T-helper 2 cell treated with Interferon-gamma antibody and Interleukin-4, amounts not matched to agents 100 ng/mL and 5 ng/mL, for 36 hours (primary cell): ENCODE results near the gene IL1B. TPM values are rescaled to one million over a fixed set of nuclear protein-coding genes. Genes with fewer than 3 reads are reported as not detected.

Experiments used
- intact Hi-C: fragments of 100-400 bp; cut with micrococcal nuclease; formaldehyde crosslinking; loops from one replicate; pipeline ENCODE4 v1.15.1; 2023
- total RNA-seq: library from RNA; stranded (reverse); gene quantifications from 2 replicates; pipeline ENCODE4 v1.2.3, GENCODE V29; 2022

Gene IL1B
- total RNA-seq, 1 donor from 2014 or later = not detected

DNA sequence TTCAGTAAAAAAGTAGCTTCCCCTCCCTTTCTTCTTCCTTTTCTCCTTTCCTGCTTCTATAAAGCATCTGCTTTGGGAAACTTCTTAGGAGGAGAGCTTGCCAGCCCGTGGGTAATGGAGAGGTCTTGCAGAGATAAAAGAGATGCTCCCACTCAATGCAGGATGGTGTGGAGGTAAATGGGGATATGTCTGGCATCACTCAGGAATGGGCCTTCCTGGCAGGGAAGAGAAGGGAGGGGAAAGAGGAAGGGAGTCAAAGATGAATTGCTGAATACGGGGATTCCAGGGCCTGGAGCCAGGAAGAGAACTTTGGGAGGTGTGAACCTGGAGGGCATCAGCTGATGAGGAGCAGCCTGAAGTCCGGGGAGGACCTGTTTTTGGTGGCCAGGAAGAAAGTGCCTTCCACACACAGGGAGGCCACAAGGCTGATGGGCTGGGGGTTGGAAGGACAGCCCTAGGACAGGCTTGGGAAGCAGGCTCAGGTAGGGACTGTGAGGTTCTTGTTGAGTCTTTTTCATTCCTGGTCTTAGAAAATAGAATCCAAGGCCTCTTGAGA lies 25.2 kb downstream of the IL1B start:
- intact Hi-C loops = no loop called here

GRCh38 chr2:112809112-112809511 lies 27.5 kb downstream of the IL1B start:
- intact Hi-C loops = no loop called here

GRCh38 chr2:112807233-112807807 lies 29.3 kb downstream of the IL1B start:
- intact Hi-C loops = no loop called here

GRCh38 chr2:112805542-112805941 lies 31.0 kb downstream of the IL1B start:
- intact Hi-C loops = no loop called here

DNA sequence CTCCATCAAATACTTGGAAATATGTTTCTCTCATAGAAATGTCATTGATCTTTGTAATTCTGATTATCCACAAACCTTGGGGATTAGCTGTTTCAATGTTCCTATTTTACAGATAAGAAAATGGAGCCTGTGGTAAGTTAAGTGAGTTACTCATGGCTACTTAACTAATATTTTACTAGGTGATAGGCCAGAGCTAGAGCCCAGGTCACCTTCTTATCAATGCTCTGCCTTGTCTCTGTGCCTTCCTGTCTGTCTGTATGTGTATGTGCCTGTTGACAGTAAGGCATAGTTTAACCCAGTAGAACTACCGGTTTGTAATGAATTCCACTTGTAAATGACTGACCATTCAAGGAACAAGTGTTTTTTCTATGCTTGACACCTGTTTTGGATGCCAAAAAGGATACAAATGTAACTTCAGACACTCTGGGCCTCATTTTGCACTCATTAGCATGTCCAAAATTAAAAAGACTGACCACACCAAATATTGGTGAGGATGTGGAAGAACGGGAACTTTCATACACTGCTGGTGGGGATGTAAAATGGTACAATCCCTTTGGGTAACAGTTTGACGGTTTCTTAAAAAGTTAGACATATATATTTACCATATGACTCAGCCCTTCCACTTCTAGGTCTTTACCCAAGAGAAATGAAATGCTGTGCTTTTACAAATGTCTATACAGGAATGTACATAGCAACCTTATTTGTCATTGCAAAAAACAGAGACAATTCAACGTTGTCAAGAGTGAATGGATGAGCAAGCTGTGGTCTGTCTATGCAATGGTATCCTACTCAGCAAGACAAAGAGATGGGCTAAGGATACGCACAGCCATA lies 32.7 kb downstream of the IL1B start:
- intact Hi-C loops = no loop called here

GRCh38 chr2:112800881-112801583 lies 35.5 kb downstream of the IL1B start:
- intact Hi-C loops = no loop called here

DNA sequence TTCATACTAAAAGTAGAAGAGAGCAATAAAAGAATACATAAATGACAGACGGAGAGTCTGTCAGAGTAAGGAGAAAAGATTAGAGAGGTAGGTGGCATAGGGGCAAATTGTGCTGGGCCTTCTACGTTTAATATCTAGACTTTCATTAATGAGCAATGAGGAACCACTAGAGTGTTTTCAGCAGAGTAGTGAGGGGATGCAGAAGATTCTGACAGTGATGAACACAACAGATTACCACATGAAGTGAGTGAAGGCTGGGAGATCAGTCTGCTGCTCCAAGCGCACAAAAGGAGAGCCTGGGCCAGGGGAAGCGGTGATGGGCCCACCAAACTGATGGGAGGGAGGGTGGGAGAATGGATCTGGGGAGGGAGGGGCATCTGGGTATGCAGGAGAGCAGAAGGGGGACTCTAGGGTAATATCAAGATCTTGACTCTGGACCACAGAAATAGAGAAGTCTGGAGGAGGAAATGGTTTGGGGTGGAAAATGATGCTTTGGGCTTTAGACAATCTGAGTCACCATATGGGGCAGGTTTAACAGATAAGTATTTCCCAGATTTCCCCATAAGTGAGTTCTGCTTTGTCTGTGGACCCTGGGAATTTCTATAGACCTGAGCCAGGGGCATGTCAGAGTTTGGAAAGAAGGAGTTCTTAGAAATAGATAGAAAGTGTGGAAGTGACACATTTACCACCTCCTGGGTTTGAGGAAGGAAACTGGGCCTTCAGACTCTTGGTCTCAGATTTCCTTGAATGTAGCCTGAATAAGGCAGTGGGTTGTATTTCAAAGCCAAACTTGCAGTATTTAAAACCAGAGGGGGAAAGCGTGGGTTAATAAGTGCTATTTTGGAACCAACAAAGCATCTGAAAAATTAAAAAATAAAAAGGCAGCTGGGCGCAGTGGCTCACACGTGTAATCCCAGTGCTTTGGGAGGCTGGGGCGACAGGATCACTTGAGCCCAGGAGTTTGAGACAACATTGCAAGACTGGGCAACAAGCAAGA lies 37.3 kb downstream of the IL1B start:
- intact Hi-C loops = no loop called here

DNA sequence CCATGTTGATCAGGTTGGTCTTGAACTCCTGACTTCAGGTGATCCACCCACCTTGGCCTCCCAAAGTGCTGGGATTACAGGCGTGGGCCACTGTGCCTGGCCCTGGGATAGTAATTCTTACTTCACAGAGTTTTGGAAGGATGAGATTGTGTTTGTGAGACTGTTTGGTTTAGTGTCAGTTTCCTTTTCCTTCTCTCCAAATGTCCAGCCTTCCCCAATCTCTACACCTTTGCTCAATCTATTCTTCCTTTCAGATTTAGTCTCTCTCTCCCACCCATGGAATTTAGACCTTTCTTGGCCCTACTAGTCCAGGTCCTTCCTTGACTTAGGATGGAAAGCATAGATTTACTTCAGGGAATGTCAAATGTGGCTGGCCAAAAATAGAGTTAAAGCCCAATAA lies 40.1 kb downstream of the IL1B start:
- intact Hi-C loops = no loop called here

GRCh38 chr2:112795774-112796173 lies 40.8 kb downstream of the IL1B start:
- intact Hi-C loops = no loop called here

DNA sequence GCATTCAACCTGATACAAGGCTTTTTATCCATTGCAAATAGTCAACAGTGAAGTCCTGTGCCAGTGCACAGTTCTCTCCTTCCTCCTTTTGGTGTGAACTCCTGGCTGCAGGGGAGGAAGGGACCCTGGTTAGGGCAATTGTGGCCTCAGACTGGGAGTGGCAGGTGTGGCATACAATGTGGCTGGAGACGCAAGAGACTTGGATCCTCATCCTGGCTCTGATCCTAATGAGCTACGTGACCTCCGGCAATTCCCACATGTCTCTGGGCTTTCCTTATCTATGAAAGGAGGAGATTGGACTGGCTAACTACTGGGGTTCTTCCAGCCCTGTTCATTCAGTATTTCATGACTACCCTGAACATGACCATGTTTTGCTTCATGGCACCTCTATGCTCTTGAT lies 41.7 kb downstream of the IL1B start:
- intact Hi-C loops = no loop called here

- intact Hi-C loops = no loop called here
Measured at GRCh38 chr2:112794131-112794733, 42.3 kb downstream of the IL1B start.

DNA sequence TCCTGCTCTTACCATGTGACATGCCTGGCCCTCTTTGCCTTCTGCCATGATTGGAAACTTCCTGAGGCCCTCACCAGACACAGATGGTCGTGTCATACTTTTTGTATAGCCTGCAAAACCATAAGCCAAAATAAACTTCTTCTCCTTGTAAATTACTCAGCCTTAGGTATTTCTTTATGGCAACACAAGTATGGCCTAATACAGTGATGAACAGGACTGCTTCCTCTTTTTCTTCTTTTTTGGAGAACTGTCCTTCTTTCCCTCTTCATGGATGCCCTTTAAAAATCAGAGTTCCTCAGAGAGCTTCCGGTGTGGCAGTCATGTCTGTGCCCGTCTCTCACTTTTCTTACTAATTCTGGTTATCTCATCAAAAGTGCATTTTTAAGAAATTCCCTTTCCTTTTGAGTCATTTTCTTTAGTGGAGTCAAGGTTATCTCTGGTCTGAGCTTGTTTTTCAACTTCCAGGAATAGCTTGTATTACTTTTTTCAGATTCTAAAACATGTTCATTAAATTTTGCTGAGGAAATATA lies 43.1 kb downstream of the IL1B start:
- intact Hi-C loops = no loop called here

GRCh38 chr2:112792419-112792818 lies 44.2 kb downstream of the IL1B start:
- intact Hi-C loops = no loop called here

GRCh38 chr2:112791693-112792230 lies 44.8 kb downstream of the IL1B start:
- intact Hi-C loops = no loop called here

DNA sequence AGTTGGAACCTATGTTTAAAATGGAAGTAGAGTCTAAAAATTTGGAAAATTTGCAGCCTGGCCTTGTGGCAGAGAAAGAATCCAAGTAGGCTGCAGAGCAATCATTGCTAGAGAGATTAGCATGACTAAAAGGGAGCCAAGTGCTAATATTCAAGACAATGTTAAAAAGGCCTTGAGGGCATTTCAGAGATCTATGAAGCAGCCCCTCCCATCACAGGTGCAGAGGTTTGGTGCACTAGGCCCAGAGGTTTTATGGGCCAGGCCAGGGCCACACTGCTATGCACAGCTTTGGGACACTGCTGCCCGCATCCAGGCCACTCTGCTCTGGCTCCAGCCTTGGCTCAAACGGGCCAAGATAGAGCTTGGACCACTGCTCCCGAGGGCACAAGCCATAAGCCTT lies 45.6 kb downstream of the IL1B start:
- intact Hi-C loops = no loop called here

GRCh38 chr2:112790305-112790704 lies 46.3 kb downstream of the IL1B start:
- intact Hi-C loops = no loop called here

- intact Hi-C loops = no loop called here
Measured at GRCh38 chr2:112789186-112789585, 47.4 kb downstream of the IL1B start.

DNA sequence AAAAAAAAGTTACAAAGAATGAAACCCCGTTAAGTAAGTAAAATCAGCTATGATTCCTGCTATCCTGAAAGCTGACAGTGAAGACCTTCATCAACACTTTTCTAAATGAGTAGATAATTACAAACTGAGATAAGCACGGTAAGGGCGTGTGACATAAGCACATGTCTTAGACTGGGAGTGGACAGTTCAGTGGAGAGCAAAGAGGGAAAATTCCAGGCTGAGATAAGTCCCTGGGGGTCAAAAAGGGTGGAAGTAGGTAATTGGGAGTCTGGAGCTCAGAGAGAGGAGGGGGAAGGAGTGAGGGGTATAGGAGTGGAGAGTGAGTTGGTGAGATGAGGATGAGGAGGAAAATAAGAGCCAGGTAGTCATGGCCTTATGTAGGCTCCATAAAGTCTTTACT lies 47.9 kb downstream of the IL1B start:
- intact Hi-C loops = no loop called here

DNA sequence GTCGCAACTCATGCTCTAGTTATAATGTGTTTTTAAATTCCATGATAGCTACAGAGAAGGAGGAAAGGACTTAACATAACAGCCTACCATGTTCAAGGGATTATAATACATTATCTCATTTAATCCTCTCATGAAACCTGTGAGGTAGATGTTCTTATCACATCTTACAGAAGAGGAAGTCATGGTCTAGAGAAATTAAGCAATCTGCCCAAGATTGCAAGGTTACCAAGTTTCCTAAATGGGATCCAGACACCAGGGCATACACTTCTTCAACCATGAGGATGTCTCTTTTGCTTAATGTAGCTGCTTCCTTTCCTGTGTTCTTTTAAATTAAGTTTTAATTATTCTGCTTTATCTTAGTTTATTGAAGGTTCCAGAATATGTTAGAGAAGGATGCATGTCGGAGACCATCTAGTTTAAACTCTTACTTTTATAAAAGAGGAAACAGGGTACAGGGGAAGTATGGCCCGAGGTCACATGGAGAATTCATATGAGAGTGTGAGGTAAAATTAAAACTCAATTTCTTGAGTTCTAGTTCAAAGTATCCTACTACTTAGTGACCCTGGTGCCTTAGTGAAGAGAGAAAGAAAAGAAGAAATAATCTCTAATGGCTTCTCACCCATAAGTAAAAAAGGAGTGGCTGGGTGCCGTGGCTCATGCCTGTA lies 48.7 kb downstream of the IL1B start:
- intact Hi-C loops = no loop called here
